H9 (cell line): ENCODE data around the gene APOL1. TPM values are rescaled to one million over a fixed set of nuclear protein-coding genes. Genes with fewer than 3 reads are reported as not detected.
A peak's percentile ranks its signal among the peaks of the same experiment; 100 is the strongest.

Experiments
- DNase-seq: peaks from one replicate; pipeline ENCODE4 v3.0.0-alpha.2; 2017
- H2AFZ ChIP-seq: one replicate; pipeline ENCODE4 v1.6.1; 2013; ENCODE audit warnings: mild to moderate bottlenecking, low read length, control low read depth, moderate library complexity
- H2AK5ac ChIP-seq: 2 replicates; pipeline ENCODE4 v1.6.1; 2013; ENCODE audit warnings: low read length, control low read depth, mixed read lengths; ENCODE audit not compliant: insufficient read length
- H2BK120ac ChIP-seq: one replicate; pipeline ENCODE4 v1.6.1; 2013; ENCODE audit warnings: low read depth, mild to moderate bottlenecking, low read length, control low read depth, inconsistent platforms; ENCODE audit not compliant: poor library complexity, severe bottlenecking
- H2BK12ac ChIP-seq: 2 replicates; pipeline ENCODE4 v1.6.1; 2013; ENCODE audit warnings: low read length, control low read depth, mixed read lengths, low read depth; ENCODE audit not compliant: insufficient read length
- H2BK15ac ChIP-seq: 2 replicates; pipeline ENCODE4 v1.6.1; 2013; ENCODE audit warnings: low read depth, low read length, control low read depth
- H2BK20ac ChIP-seq: one replicate; pipeline ENCODE4 v1.6.1; 2013; ENCODE audit warnings: low read depth, mild to moderate bottlenecking, low read length, control low read depth, inconsistent platforms; ENCODE audit not compliant: poor library complexity, severe bottlenecking
- H2BK5ac ChIP-seq: 2 replicates; pipeline ENCODE4 v1.6.1; 2013; ENCODE audit warnings: low read length, control low read depth, mixed read lengths; ENCODE audit not compliant: insufficient read length
- H3K14ac ChIP-seq: 2 replicates; pipeline ENCODE4 v1.6.1; 2013; ENCODE audit warnings: low read length, control low read depth; ENCODE audit not compliant: insufficient read depth
- H3K18ac ChIP-seq: 2 replicates; pipeline ENCODE4 v1.6.1; 2013; ENCODE audit warnings: low read depth, mild to moderate bottlenecking, mixed read lengths, low read length, control low read depth; ENCODE audit not compliant: insufficient read length
- H3K23ac ChIP-seq: 2 replicates; pipeline ENCODE4 v1.6.1; 2013; ENCODE audit warnings: low read length, control low read depth, mixed read lengths, low read depth; ENCODE audit not compliant: insufficient read length
- H3K23me2 ChIP-seq: 2 replicates; pipeline ENCODE4 v1.6.1; 2013; ENCODE audit warnings: low read depth, mild to moderate bottlenecking, mixed read lengths, low read length, control low read depth; ENCODE audit not compliant: insufficient read length, poor library complexity, severe bottlenecking
- H3K27ac ChIP-seq: 2 replicates; pipeline ENCODE4 v1.5.1; 2013; ENCODE audit warnings: low read length, control low read depth, mixed read lengths, low read depth; ENCODE audit not compliant: insufficient read length
- H3K27me3 ChIP-seq: 2 replicates; pipeline ENCODE4 v1.6.1; 2013; ENCODE audit warnings: low read length, control low read depth, inconsistent platforms; ENCODE audit not compliant: insufficient read depth
- H3K4ac ChIP-seq: 2 replicates; pipeline ENCODE4 v1.6.1; 2013; ENCODE audit warnings: low read depth, mild to moderate bottlenecking, control low read depth, inconsistent platforms, low read length, moderate library complexity
- H3K4me1 ChIP-seq: 2 replicates; pipeline ENCODE4 v1.6.1; 2013; ENCODE audit warnings: low read length, control low read depth, inconsistent platforms; ENCODE audit not compliant: insufficient read depth
- H3K4me2 ChIP-seq: 2 replicates; pipeline ENCODE4 v1.6.1; 2013; ENCODE audit warnings: low read length, control low read depth, mixed read lengths; ENCODE audit not compliant: insufficient read length, insufficient read depth
- H3K56ac ChIP-seq: 2 replicates; pipeline ENCODE4 v1.6.1; 2013; ENCODE audit warnings: low read depth, mild to moderate bottlenecking, mixed read lengths, low read length, control low read depth; ENCODE audit not compliant: insufficient read length
- H3K79me1 ChIP-seq: 2 replicates; pipeline ENCODE4 v1.6.1; 2013; ENCODE audit warnings: low read depth, mild to moderate bottlenecking, moderate library complexity, low read length, control low read depth, inconsistent platforms; ENCODE audit not compliant: insufficient read depth, poor library complexity, severe bottlenecking
- H3K79me2 ChIP-seq: 2 replicates; pipeline ENCODE4 v1.6.1; 2013; ENCODE audit warnings: low read length, control low read depth, inconsistent platforms; ENCODE audit not compliant: insufficient read depth
- H3K9ac ChIP-seq: 2 replicates; pipeline ENCODE4 v1.6.1; 2013; ENCODE audit warnings: low read length, control low read depth, mixed read lengths; ENCODE audit not compliant: insufficient read length; ENCODE audit errors: extremely low read depth
- H3K9me3 ChIP-seq: one replicate; pipeline ENCODE4 v1.6.1; 2013; ENCODE audit warnings: low read depth, low read length, inconsistent platforms; ENCODE audit not compliant: control insufficient read depth
- H3T11ph ChIP-seq: one replicate; pipeline ENCODE4 v1.6.1; 2013; ENCODE audit warnings: mild to moderate bottlenecking, low read length, control low read depth, inconsistent platforms
- H4K20me1 ChIP-seq: one replicate; pipeline ENCODE4 v1.6.1; 2013; ENCODE audit not compliant: control insufficient read depth, insufficient read length, insufficient read depth
- H4K5ac ChIP-seq: 2 replicates; pipeline ENCODE4 v1.6.1; 2013; ENCODE audit warnings: low read depth, mild to moderate bottlenecking, mixed read lengths, low read length, control low read depth; ENCODE audit not compliant: insufficient read length
- H4K8ac ChIP-seq: replicated peaks from 2 replicates; pipeline ENCODE4 v1.6.1; 2013; ENCODE audit warnings: low read length, control low read depth, mixed read lengths, low read depth; ENCODE audit not compliant: insufficient read length
- H4K91ac ChIP-seq: 2 replicates; pipeline ENCODE4 v1.6.1; 2013; ENCODE audit warnings: low read depth, mild to moderate bottlenecking, moderate library complexity, mixed read lengths, low read length, control low read depth; ENCODE audit not compliant: insufficient read length
- H3K27ac Mint-ChIP-seq, 3 experiments: 2 replicates in 2 of 3; 3 replicates in 1 of 3; pipeline ENCODE4 v1.8.0; 2020 to 2021; ENCODE audit warnings: mixed read lengths in 3 of 3, mild to moderate bottlenecking in 1 of 3, moderate library complexity in 1 of 3
- H3K27me3 Mint-ChIP-seq: 2 replicates; pipeline ENCODE4 v1.8.0; 2021; ENCODE audit warnings: low read depth, mild to moderate bottlenecking, moderate library complexity, mixed read lengths
- H3K36me3 Mint-ChIP-seq, 3 experiments: 2 replicates in 2 of 3; 3 replicates in 1 of 3; pipeline ENCODE4 v1.8.0; 2020 to 2021; ENCODE audit warnings: low read depth in 3 of 3, mixed read lengths in 3 of 3; ENCODE audit not compliant: insufficient read depth in 1 of 3
- H3K4me1 Mint-ChIP-seq, 2 experiments: 2 replicates each; pipeline ENCODE4 v1.8.0; 2020; ENCODE audit warnings: mixed read lengths in 2 of 2
- H3K4me3 Mint-ChIP-seq, 2 experiments: 2 replicates in 1 of 2; 3 replicates in 1 of 2; pipeline ENCODE4 v1.8.0; 2020 to 2021; ENCODE audit warnings: mild to moderate bottlenecking in 2 of 2, mixed read lengths in 2 of 2, moderate library complexity in 1 of 2
- H3K9me3 Mint-ChIP-seq, 2 experiments: 2 replicates in 1 of 2; 3 replicates in 1 of 2; pipeline ENCODE4 v1.8.0; 2020; ENCODE audit warnings: mild to moderate bottlenecking in 2 of 2, mixed read lengths in 2 of 2, moderate library complexity in 1 of 2
- WGBS: extraction: QIAGEN DNeasy Blood & Tissue Kit; methylation state at CpG from one replicate; pipeline ENCODE4 v1.1.7; 2013; ENCODE audit warnings: missing lambda C conversion rate, low lambda C conversion rate, mixed read lengths; ENCODE audit not compliant: insufficient read length; ENCODE audit errors: extremely low coverage; 5-methylcytosine and 5-hydroxymethylcytosine counted together
- total RNA-seq: library from RNA; stranded (reverse); gene quantifications from 2 replicates; pipeline ENCODE4 v1.2.1, GENCODE V29; 2021
- TF ChIP-seq, protein P1 (sequence below): fragments of 200-600 bp; sonication (generic); conservative IDR thresholded peaks from 3 replicates; pipeline ENCODE4 v1.8.0; 2021; ENCODE audit warnings: antibody characterized with exemption, mild to moderate bottlenecking

APOL1 gene
- total RNA-seq, 1 experiment from 2014 or later, result not detected

- Histone ChIP-seq H3K4me2 (peak overlapping the region; percentile 23), H4K8ac (no peak overlapping the region), H2BK5ac (no peak overlapping the region), H3K23ac (no peak overlapping the region), H3K79me1 (no peaks in the 10 kb centered on the region), H3K18ac (peak overlapping the region; percentile 90), H4K5ac (no peak overlapping the region), H2BK12ac (no peak overlapping the region), H3K4ac (no peak overlapping the region), H2BK15ac (no peak overlapping the region), H3K27me3 (no peaks in the 10 kb centered on the region), H3K9me3 (no peaks in the 10 kb centered on the region), H3K9ac (no peak overlapping the region), H3K79me2 (no peaks in the 10 kb centered on the region), H4K20me1 (no peaks in the 10 kb centered on the region), H2BK20ac (no peak overlapping the region), H3K56ac (no peak overlapping the region), H3K27ac (no peak overlapping the region), H2AFZ (peak overlapping the region; percentile 94), H3T11ph (no peak overlapping the region), H3K4me1 (no peaks in the 10 kb centered on the region; the same call in 1 of the 2 replicates), H2BK120ac (no peak overlapping the region), H2AK5ac (no peak overlapping the region), H3K14ac (peak overlapping the region; percentile 78; the same call in 1 of the 2 replicates), H4K91ac (no peak overlapping the region), H3K23me2 (no peaks in the 10 kb centered on the region)
- WGBS, result no CpG with 5 or more reads among the region's 16 CpGs
- TF ChIP-seq, protein P1, sequence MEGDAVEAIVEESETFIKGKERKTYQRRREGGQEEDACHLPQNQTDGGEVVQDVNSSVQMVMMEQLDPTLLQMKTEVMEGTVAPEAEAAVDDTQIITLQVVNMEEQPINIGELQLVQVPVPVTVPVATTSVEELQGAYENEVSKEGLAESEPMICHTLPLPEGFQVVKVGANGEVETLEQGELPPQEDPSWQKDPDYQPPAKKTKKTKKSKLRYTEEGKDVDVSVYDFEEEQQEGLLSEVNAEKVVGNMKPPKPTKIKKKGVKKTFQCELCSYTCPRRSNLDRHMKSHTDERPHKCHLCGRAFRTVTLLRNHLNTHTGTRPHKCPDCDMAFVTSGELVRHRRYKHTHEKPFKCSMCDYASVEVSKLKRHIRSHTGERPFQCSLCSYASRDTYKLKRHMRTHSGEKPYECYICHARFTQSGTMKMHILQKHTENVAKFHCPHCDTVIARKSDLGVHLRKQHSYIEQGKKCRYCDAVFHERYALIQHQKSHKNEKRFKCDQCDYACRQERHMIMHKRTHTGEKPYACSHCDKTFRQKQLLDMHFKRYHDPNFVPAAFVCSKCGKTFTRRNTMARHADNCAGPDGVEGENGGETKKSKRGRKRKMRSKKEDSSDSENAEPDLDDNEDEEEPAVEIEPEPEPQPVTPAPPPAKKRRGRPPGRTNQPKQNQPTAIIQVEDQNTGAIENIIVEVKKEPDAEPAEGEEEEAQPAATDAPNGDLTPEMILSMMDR, result no peak
- peak overlapping the region; percentile 36 to 68 for H3K4me3 Mint-ChIP-seq
- peak overlapping the region; percentile 96 to 98 (median 96) for H3K27ac Mint-ChIP-seq
- DNase-seq, result peak; percentile 76
- H3K4me1 Mint-ChIP-seq, result peaks cover 36 to 37% of the 10 kb centered on the region in 2 experiments
- peaks cover 1% of the 10 kb centered on the region for H3K27me3 Mint-ChIP-seq
- no peaks in the 10 kb centered on the region for H3K9me3 Mint-ChIP-seq
- no peaks in the 10 kb centered on the region for H3K36me3 Mint-ChIP-seq
Observed at GRCh38 chr22:36258701-36259614, 6.0 kb downstream of the APOL1 start.
